ENCODE measurements around the gene ENPP5. TPM values are rescaled to one million over a fixed set of nuclear protein-coding genes. Genes with fewer than 3 reads are reported as not detected.

The ENPP5 gene
- total RNA-seq, 1 donor from 2014 or later = 1.4 TPM

- DNase-seq (ENCODE audit: low read depth) (no peak), FAIRE-seq (no peak)
- Histone ChIP-seq H4K20me1 (ENCODE audit: insufficient read depth, low read length) (no peaks in the 10 kb centered on the region), H3K79me2 (ENCODE audit: insufficient read depth, low read length) (no peaks in the 10 kb centered on the region), H3K9ac (ENCODE audit: low read length) (no peak overlapping the region), H3K4me3 (ENCODE audit: insufficient read depth, low read depth, low read length) (no peak overlapping the region), H3K36me3 (ENCODE audit: insufficient read depth, low read length) (no peaks in the 10 kb centered on the region), H3K4me1 (ENCODE audit: insufficient read depth, low read length) (peaks cover 3% of the 10 kb centered on the region), H3K27ac (ENCODE audit: low read depth, low read length) (no peak overlapping the region), H2AFZ (ENCODE audit: low read depth, low read length) (no peak overlapping the region), H3K27me3 (ENCODE audit: insufficient read depth, low read length) (no peaks in the 10 kb centered on the region), H3K4me2 (ENCODE audit: low read length) (no peak overlapping the region), H3K9me3 (ENCODE audit: insufficient read depth, low read depth, low read length) (no peaks in the 10 kb centered on the region)
- H3K36me3 Mint-ChIP-seq (ENCODE audit: low read depth, unreplicated experiment) = no peaks in the 10 kb centered on the region
- no peak for TF ChIP-seq EZH2 (IDR thresholded peaks at IDR 0.05; ENCODE audit: insufficient read depth, low read length)
- TF ChIP-seq, protein P1, sequence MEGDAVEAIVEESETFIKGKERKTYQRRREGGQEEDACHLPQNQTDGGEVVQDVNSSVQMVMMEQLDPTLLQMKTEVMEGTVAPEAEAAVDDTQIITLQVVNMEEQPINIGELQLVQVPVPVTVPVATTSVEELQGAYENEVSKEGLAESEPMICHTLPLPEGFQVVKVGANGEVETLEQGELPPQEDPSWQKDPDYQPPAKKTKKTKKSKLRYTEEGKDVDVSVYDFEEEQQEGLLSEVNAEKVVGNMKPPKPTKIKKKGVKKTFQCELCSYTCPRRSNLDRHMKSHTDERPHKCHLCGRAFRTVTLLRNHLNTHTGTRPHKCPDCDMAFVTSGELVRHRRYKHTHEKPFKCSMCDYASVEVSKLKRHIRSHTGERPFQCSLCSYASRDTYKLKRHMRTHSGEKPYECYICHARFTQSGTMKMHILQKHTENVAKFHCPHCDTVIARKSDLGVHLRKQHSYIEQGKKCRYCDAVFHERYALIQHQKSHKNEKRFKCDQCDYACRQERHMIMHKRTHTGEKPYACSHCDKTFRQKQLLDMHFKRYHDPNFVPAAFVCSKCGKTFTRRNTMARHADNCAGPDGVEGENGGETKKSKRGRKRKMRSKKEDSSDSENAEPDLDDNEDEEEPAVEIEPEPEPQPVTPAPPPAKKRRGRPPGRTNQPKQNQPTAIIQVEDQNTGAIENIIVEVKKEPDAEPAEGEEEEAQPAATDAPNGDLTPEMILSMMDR (IDR thresholded peaks at IDR 0.05; ENCODE audit: insufficient read depth, low read depth, low read length) = no peak
- H3K4me1 Mint-ChIP-seq (ENCODE audit: low read depth, unreplicated experiment) = peaks cover 10% of the 10 kb centered on the region
- H3K27me3 Mint-ChIP-seq (ENCODE audit: low read depth, unreplicated experiment) = no peaks in the 10 kb centered on the region
- no peak overlapping the region for H3K27ac Mint-ChIP-seq (ENCODE audit: unreplicated experiment)
- no peaks in the 10 kb centered on the region for H3K9me3 Mint-ChIP-seq (ENCODE audit: unreplicated experiment)
- no peak overlapping the region for H3K4me3 Mint-ChIP-seq (ENCODE audit: unreplicated experiment)
These were observed 20.1 kb upstream of the ENPP5 start for GRCh38 chr6:46190889-46191288.

- no peak overlapping the region for H3K27ac Mint-ChIP-seq (ENCODE audit: unreplicated experiment)
- H4K20me1 ChIP-seq (ENCODE audit: insufficient read depth, low read length) = no peaks in the 10 kb centered on the region
- H3K79me2 ChIP-seq (ENCODE audit: insufficient read depth, low read length) = no peaks in the 10 kb centered on the region
- DNase-seq (ENCODE audit: low read depth) (no peak), FAIRE-seq (no peak)
- no peaks in the 10 kb centered on the region for H3K36me3 ChIP-seq (ENCODE audit: insufficient read depth, low read length)
- no peaks in the 10 kb centered on the region for H3K36me3 Mint-ChIP-seq (ENCODE audit: low read depth, unreplicated experiment)
- peaks cover 10% of the 10 kb centered on the region for H3K4me1 Mint-ChIP-seq (ENCODE audit: low read depth, unreplicated experiment)
- no peaks in the 10 kb centered on the region for H3K9me3 ChIP-seq (ENCODE audit: insufficient read depth, low read depth, low read length)
- H3K4me3 ChIP-seq (ENCODE audit: insufficient read depth, low read depth, low read length) = no peak overlapping the region
- H3K4me1 ChIP-seq (ENCODE audit: insufficient read depth, low read length) = peaks cover 3% of the 10 kb centered on the region
- no peak overlapping the region for H2AFZ ChIP-seq (ENCODE audit: low read depth, low read length)
- no peaks in the 10 kb centered on the region for H3K27me3 Mint-ChIP-seq (ENCODE audit: low read depth, unreplicated experiment)
- H3K9ac ChIP-seq (ENCODE audit: low read length) = no peak overlapping the region
- no peaks in the 10 kb centered on the region for H3K9me3 Mint-ChIP-seq (ENCODE audit: unreplicated experiment)
- TF ChIP-seq, protein P1 (IDR thresholded peaks at IDR 0.05; ENCODE audit: insufficient read depth, low read depth, low read length) = no peak
- TF ChIP-seq EZH2 (IDR thresholded peaks at IDR 0.05; ENCODE audit: insufficient read depth, low read length) = no peak
- H3K4me2 ChIP-seq (ENCODE audit: low read length) = no peak overlapping the region
- no peaks in the 10 kb centered on the region for H3K27me3 ChIP-seq (ENCODE audit: insufficient read depth, low read length)
- no peak overlapping the region for H3K4me3 Mint-ChIP-seq (ENCODE audit: unreplicated experiment)
- H3K27ac ChIP-seq (ENCODE audit: low read depth, low read length) = no peak overlapping the region
These were observed 18.9 kb upstream of the ENPP5 start for GRCh38 chr6:46189726-46190125.

GRCh38 chr6:46186583-46186982 lies 15.8 kb upstream of the ENPP5 start:
- H3K27ac ChIP-seq (ENCODE audit: low read depth, low read length) = no peak overlapping the region
- H3K36me3 Mint-ChIP-seq (ENCODE audit: low read depth, unreplicated experiment) = no peaks in the 10 kb centered on the region
- no peak for FAIRE-seq

More at GRCh38 chr6:46186583-46186982, 15.8 kb upstream of the ENPP5 start:
- Histone ChIP-seq H3K9ac (ENCODE audit: low read length) (no peak overlapping the region), H3K4me3 (ENCODE audit: insufficient read depth, low read depth, low read length) (no peak overlapping the region), H3K36me3 (ENCODE audit: insufficient read depth, low read length) (no peaks in the 10 kb centered on the region), H4K20me1 (ENCODE audit: insufficient read depth, low read length) (no peaks in the 10 kb centered on the region), H2AFZ (ENCODE audit: low read depth, low read length) (no peak overlapping the region), H3K27me3 (ENCODE audit: insufficient read depth, low read length) (no peaks in the 10 kb centered on the region), H3K9me3 (ENCODE audit: insufficient read depth, low read depth, low read length) (no peaks in the 10 kb centered on the region), H3K79me2 (ENCODE audit: insufficient read depth, low read length) (no peaks in the 10 kb centered on the region), H3K4me2 (ENCODE audit: low read length) (no peak overlapping the region), H3K4me1 (ENCODE audit: insufficient read depth, low read length) (peaks cover 10% of the 10 kb centered on the region)
- DNase-seq (ENCODE audit: low read depth) = peak; percentile 13
- H3K4me1 Mint-ChIP-seq (ENCODE audit: low read depth, unreplicated experiment) = peaks cover 2% of the 10 kb centered on the region
- H3K27ac Mint-ChIP-seq (ENCODE audit: unreplicated experiment) = no peak overlapping the region
- no peaks in the 10 kb centered on the region for H3K27me3 Mint-ChIP-seq (ENCODE audit: low read depth, unreplicated experiment)
- TF ChIP-seq EZH2 (IDR thresholded peaks at IDR 0.05; ENCODE audit: insufficient read depth, low read length) = no peak
- TF ChIP-seq, protein P1 (IDR thresholded peaks at IDR 0.05; ENCODE audit: insufficient read depth, low read depth, low read length) = no peak
- H3K9me3 Mint-ChIP-seq (ENCODE audit: unreplicated experiment) = no peaks in the 10 kb centered on the region
- H3K4me3 Mint-ChIP-seq (ENCODE audit: unreplicated experiment) = no peak overlapping the region
